ENCODE measurements around the gene POLK. TPM values are rescaled to one million over a fixed set of nuclear protein-coding genes. Genes with fewer than 3 reads are reported as not detected.

The POLK gene
- total RNA-seq, 1 experiment from 2014 or later: 7.5 TPM

- intact Hi-C loops (cut with micrococcal nuclease; ENCODE audit: unreplicated experiment): loop anchor here (5.0 kb wide), 1 partner anchor 96 kb away; no protein-coding TSS in a partner anchor
- TF ChIP-seq CTCF (IDR thresholded peaks at IDR 0.05; ENCODE audit: insufficient read depth in 1 of 2, low read depth in 1 of 2, low read length in 1 of 2, severe bottlenecking in 1 of 2, unreplicated experiment in 1 of 2): no peak
- H3K36me3 ChIP-seq (ENCODE audit: control insufficient read depth, insufficient read depth, low read length): no peaks in the 10 kb centered on the region
- H3K27me3 ChIP-seq (replicated peaks; ENCODE audit: control insufficient read depth, insufficient read depth, low read length): no peaks in the 10 kb centered on the region
- peaks cover 5% of the 10 kb centered on the region for H3K9me3 ChIP-seq
- no peak overlapping the region for H3K4me3 Mint-ChIP-seq (ENCODE audit: unreplicated experiment)
- no peak overlapping the region for H3K27ac Mint-ChIP-seq (ENCODE audit: unreplicated experiment)
- H3K27me3 Mint-ChIP-seq (ENCODE audit: insufficient read depth, unreplicated experiment): no peaks in the 10 kb centered on the region
- BruUV-seq (replicated peaks): no TSS peak
- peaks cover 22% of the 10 kb centered on the region for H3K4me1 Mint-ChIP-seq (ENCODE audit: low read depth, unreplicated experiment)
- H3K4me3 ChIP-seq (ENCODE audit: low read depth, low read length): no peak overlapping the region
- peaks cover 8% of the 10 kb centered on the region for H3K36me3 Mint-ChIP-seq (ENCODE audit: insufficient read depth, unreplicated experiment)
- no peak for DNase-seq
- peaks cover 18% of the 10 kb centered on the region for H3K9me3 Mint-ChIP-seq (ENCODE audit: unreplicated experiment)
- POLR2A ChIA-PET: interaction anchor here (0.8 kb wide), 1 partner anchor 9 kb away, joined by 3 read pairs; the partner anchor contains the start of gene POLK
- CTCF ChIA-PET: no interaction called here
- H3K4me1 ChIP-seq: peaks cover 20% of the 10 kb centered on the region
Observed at GRCh38 chr5:75521195-75521594, 9.5 kb downstream of the POLK start.

- Mint-ChIP-seq H3K27me3 (ENCODE audit: insufficient read depth, unreplicated experiment) (no peaks in the 10 kb centered on the region), H3K36me3 (ENCODE audit: insufficient read depth, unreplicated experiment) (peaks cover 8% of the 10 kb centered on the region), H3K27ac (ENCODE audit: unreplicated experiment) (no peak overlapping the region), H3K4me1 (ENCODE audit: low read depth, unreplicated experiment) (peaks cover 22% of the 10 kb centered on the region), H3K4me3 (ENCODE audit: unreplicated experiment) (no peak overlapping the region), H3K9me3 (ENCODE audit: unreplicated experiment) (peaks cover 18% of the 10 kb centered on the region)
- intact Hi-C loops (cut with micrococcal nuclease; ENCODE audit: unreplicated experiment): loop anchor here (5.0 kb wide), 1 partner anchor 95 kb away; no protein-coding TSS in a partner anchor
- POLR2A ChIA-PET: no interaction called here
- Histone ChIP-seq H3K27me3 (replicated peaks; ENCODE audit: control insufficient read depth, insufficient read depth, low read length) (no peaks in the 10 kb centered on the region), H3K4me1 (peaks cover 20% of the 10 kb centered on the region), H3K36me3 (ENCODE audit: control insufficient read depth, insufficient read depth, low read length) (no peaks in the 10 kb centered on the region), H3K4me3 (ENCODE audit: low read depth, low read length) (no peak overlapping the region), H3K9me3 (peaks cover 5% of the 10 kb centered on the region)
- DNase-seq: no peak
- no peak for TF ChIP-seq CTCF (IDR thresholded peaks at IDR 0.05; ENCODE audit: insufficient read depth in 1 of 2, low read depth in 1 of 2, low read length in 1 of 2, severe bottlenecking in 1 of 2, unreplicated experiment in 1 of 2)
- no TSS peak for BruUV-seq (replicated peaks)
- CTCF ChIA-PET: no interaction called here
Observed at GRCh38 chr5:75522025-75522424, 10.3 kb downstream of the POLK start.

- Histone ChIP-seq H3K9me3 (peaks cover 5% of the 10 kb centered on the region), H3K36me3 (ENCODE audit: control insufficient read depth, insufficient read depth, low read length) (no peaks in the 10 kb centered on the region), H3K4me1 (peaks cover 20% of the 10 kb centered on the region), H3K4me3 (ENCODE audit: low read depth, low read length) (no peak overlapping the region), H3K27me3 (replicated peaks; ENCODE audit: control insufficient read depth, insufficient read depth, low read length) (no peaks in the 10 kb centered on the region)
- no TSS peak for BruUV-seq (replicated peaks)
- peaks cover 22% of the 10 kb centered on the region for H3K4me1 Mint-ChIP-seq (ENCODE audit: low read depth, unreplicated experiment)
- H3K36me3 Mint-ChIP-seq (ENCODE audit: insufficient read depth, unreplicated experiment): peaks cover 8% of the 10 kb centered on the region
- intact Hi-C loops (cut with micrococcal nuclease; ENCODE audit: unreplicated experiment): loop anchor here (5.0 kb wide), 1 partner anchor 95 kb away; no protein-coding TSS in a partner anchor
- no peaks in the 10 kb centered on the region for H3K27me3 Mint-ChIP-seq (ENCODE audit: insufficient read depth, unreplicated experiment)
- H3K4me3 Mint-ChIP-seq (ENCODE audit: unreplicated experiment): no peak overlapping the region
- peaks cover 18% of the 10 kb centered on the region for H3K9me3 Mint-ChIP-seq (ENCODE audit: unreplicated experiment)
- no peak overlapping the region for H3K27ac Mint-ChIP-seq (ENCODE audit: unreplicated experiment)
- no peak for TF ChIP-seq CTCF (IDR thresholded peaks at IDR 0.05; ENCODE audit: insufficient read depth in 1 of 2, low read depth in 1 of 2, low read length in 1 of 2, severe bottlenecking in 1 of 2, unreplicated experiment in 1 of 2)
- ChIA-PET POLR2A (no interaction called here), CTCF (no interaction called here)
- DNase-seq: no peak
Observed at GRCh38 chr5:75522542-75522941, 10.9 kb downstream of the POLK start.

Measured in Caco-2 (cell line).